Fibroblast of mammary gland (primary cell): Measurements from ENCODE around the gene MCCD1.
"Not testable (repeated sequence)": the region's sequence is repeated elsewhere in the genome, so short reads cannot be mapped to it uniquely, and the experiment has no call there.

Source experiments
- DNase-seq: peaks from one replicate; pipeline ENCODE4 v3.0.0-alpha.2; 2010; ENCODE audit warnings: low read depth
- H3K4me3 ChIP-seq: 2 replicates; pipeline ENCODE4 v1.5.1; 2011; ENCODE audit warnings: low read depth, mild to moderate bottlenecking, low read length, moderate library complexity; ENCODE audit not compliant: control insufficient read depth
- CTCF ChIP-seq: conservative IDR thresholded peaks from 2 replicates; pipeline ENCODE4 v1.5.1; 2011; ENCODE audit warnings: low read depth, low read length, inconsistent platforms; ENCODE audit not compliant: control insufficient read depth, insufficient read depth

MCCD1 gene

GRCh38 chr6:31489086-31489485 lies 39.7 kb upstream of the MCCD1 start:
- no peak for DNase-seq
- no peak overlapping the region for H3K4me3 ChIP-seq
- no peak for TF ChIP-seq CTCF

DNA sequence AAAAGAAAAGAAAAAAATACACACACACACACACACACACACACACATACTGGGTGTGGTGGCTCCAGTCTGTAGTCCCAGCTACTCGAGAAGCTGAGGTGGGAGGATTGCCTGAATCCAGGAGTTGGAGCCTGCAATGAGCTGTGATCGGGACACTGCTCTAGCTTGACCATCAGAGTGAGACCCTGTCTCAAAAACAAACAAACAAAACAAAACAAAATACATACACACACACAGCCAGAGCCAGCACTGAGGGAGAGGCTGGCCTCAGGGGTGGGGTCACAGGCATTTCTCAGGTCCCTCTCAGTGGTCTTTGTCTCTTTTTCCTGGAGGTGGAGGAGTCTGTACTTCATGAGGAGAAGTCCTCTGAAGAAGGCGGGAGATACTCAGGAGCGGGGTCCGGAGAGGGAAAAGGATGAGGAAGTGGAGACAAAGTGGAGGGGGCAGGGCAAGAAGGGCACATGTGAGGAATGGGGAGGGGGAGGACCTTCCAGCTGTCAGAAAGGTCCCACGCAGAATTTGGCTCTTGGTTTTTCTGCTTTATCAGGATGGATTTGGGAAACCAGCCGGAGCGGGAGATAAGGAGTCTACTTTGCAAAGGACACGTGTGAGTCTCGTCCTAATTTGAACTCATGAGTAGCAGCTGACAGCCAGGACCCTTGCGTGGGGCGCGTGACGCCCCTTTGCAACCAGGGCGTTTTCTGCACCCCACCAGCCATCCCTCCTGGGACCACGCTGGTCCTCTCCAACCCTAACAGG lies 38.5 kb upstream of the MCCD1 start:
- no peak overlapping the region for H3K4me3 ChIP-seq
- DNase-seq, result no peak
- no peak for TF ChIP-seq CTCF

- not testable (repeated sequence) for DNase-seq
- peak overlapping the region; percentile 66 for H3K4me3 ChIP-seq
Measured at GRCh38 chr6:31493550-31493874, 35.2 kb upstream of the MCCD1 start.

- peak overlapping the region; percentile 66 for H3K4me3 ChIP-seq
- peak; percentile 77 for TF ChIP-seq CTCF
- peak; percentile 72 for DNase-seq
Measured at GRCh38 chr6:31493875-31494694, 34.7 kb upstream of the MCCD1 start.

- TF ChIP-seq CTCF, result no peak
- H3K4me3 ChIP-seq, result peak overlapping the region; percentile 66
- peak; percentile 56 for DNase-seq
Measured at GRCh38 chr6:31495580-31495979, 33.2 kb upstream of the MCCD1 start.

- H3K4me3 ChIP-seq, DNase-seq: not testable (repeated sequence)
Measured at GRCh38 chr6:31496826-31497225, 31.9 kb upstream of the MCCD1 start.

DNA sequence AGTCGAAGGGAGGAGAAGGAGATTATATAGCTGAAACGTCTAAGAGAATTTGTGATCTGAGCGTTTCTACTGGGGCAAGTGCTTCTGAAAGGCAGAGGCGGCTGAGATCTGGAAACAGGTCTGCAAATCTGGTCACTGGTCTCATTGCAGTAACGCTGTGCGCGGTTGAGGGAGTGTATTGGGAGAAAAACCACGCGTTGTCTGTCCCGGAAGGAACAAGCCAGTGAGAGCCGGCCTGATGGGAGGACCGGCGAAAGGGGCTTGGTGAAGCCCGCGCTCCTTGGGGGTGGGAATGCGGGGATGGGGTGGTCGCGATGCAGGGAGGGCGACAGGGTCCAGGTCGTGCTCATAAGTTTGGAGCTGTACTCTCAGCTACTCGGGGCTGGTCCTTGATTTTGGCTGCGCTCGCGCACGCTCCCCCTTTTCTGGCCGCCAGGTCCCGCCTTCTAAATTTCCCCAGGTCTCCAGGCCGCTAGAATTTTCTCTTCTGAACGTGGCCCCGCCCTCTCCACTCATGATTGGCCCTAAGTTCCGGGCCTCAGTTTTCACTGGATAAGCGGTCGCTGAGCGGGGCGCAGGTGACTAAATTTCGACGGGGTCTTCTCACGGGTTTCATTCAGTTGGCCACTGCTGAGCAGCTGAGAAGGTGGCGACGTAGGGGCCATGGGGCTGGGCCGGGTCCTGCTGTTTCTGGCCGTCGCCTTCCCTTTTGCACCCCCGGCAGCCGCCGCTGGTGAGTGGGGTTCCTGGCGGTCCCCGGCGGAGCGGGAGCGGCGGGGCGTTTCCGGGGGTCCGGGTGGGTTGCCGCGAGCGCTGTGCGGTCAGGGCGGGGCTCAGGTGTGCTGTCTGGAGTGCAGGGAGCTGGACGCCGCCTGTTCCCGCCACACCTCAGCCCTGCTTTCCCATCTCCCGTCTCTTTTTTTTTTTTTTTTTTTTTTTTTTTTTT lies 31.0 kb upstream of the MCCD1 start, which contains the start of gene MICB:
TSS of gene MICB (plus strand) at position 615 of the 946 bp plus-strand sequence. CDS start at position 664, 49 bp downstream.
- no peak for TF ChIP-seq CTCF
- DNase-seq, result peak; percentile 66
- peak within 1 kb of the TSS; percentile 59 for H3K4me3 ChIP-seq
